T follicular helper cell (primary cell): ENCODE results near the gene DSE.

Experiments
- DNase-seq: peaks from one replicate; pipeline ENCODE4 v3.0.0-alpha.2; 2020; ENCODE audit warnings: low read depth

Gene DSE

DNA sequence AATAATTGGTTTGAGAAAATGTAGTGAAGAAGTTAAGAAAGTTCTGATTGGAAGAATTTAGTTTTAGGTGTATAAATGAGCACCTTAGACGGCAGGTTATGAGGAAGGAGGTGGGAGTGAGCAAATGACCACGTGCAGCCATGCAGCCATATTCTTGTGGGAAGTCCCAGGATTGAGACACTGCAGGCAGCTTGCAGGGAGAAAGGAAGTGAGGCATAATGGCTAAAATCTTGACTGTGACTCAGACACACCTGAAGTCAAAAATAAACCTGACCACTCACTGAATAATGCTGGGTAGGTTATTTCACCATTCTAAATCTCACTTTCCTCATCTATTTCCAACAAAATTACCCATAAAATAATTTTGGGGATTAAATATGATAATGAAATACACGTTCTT is 16.6 kb downstream of the DSE start:
- no peak for DNase-seq

DNA sequence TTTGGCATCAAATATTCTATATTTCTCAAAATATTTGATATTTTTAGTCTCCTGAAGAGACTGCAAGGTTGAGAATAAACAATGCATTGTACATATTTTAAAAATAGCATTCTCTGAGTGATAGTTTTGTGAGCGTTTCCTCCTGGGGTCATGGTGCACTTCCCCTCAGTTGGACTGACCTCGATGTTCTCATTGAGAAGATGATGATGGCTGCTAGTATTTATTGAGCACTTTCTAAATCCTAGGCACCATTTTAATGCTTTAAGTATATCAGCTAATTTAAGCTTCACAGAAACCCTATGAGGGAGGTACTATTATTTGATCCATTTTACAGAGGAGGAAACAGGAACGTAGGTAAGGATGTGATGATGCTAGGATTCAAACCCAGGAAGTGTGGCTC is 18.2 kb downstream of the DSE start:
- no peak for DNase-seq

- DNase-seq, result no peak
Measured at GRCh38 chr6:116389357-116389756, 18.6 kb downstream of the DSE start.

GRCh38 chr6:116390581-116390980 is 19.8 kb downstream of the DSE start:
- no peak for DNase-seq

GRCh38 chr6:116392132-116393013 is 21.6 kb downstream of the DSE start:
- DNase-seq, result no peak

GRCh38 chr6:116393430-116393829 is 22.7 kb downstream of the DSE start:
- DNase-seq, result no peak

GRCh38 chr6:116395647-116396046 is 24.9 kb downstream of the DSE start:
- no peak for DNase-seq

DNA sequence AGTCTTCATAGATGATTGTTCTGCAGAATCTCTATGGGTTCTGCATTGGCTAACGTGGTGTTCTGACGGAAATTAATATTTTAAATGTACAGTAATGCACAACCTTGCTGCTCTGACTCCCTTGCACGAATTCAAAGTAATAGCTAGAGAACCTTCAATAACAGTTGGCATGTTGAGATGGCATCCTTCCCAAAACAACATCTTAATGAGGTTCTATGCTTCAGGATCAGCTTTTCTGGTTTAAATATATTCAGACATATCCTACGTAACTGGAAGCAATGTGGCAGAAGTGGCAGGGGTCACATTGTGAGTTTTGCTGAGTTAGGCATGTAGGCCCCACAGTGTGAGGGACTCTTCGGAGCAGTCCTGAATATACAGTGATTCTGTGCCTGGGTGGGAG is 25.7 kb downstream of the DSE start:
- DNase-seq, result no peak

DNA sequence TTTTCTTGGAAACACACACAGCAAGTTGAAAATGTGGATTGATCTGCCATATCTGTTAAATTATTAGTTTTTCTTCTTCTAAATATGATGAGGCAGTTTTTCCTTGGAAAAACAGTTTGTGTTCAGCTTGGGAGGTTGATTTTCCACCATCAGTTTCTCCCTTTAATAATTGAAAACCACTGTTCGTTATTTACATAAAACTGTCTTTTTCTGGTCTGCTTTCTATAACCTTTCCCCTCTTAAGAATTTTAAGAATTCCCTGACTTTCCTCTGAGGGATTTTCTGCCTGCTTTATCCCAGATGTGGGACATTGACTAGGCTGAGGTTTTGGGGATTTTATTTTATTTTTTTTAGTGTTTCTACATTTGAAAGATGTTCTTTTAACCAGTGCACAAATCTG is 27.2 kb downstream of the DSE start:
- DNase-seq, result no peak

DNA sequence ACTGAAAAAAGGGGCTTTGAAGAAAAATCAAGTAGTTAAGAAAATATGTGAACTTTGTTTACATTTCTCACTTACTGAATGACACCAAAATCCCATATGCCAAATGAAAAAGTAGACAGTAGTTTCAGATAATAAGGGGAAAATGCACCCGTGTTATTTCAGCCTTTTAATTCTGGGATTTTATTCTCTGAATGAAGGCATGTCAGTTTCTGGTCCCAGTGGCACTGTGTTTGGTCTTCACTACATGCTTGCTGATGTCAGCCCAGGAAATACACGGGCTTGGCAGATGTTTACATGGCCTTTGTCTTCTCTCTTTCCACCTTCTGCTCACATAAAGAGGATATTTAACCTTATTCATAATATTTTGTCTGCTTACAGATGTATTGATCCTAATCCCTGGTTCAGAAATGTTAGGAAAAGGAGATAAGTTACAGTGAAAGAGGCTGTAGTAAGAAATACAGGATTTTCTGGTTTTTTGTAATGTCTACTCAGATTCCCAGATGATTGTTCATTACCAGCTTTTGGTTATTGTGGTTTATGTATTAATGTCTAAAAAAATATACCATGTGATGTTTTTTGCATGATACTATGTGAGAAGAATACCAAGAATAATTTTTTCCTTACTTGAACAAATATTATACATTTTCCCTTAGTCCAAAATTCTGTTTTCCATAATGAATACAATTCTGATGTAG is 27.7 kb downstream of the DSE start:
- DNase-seq, result no peak

DNA sequence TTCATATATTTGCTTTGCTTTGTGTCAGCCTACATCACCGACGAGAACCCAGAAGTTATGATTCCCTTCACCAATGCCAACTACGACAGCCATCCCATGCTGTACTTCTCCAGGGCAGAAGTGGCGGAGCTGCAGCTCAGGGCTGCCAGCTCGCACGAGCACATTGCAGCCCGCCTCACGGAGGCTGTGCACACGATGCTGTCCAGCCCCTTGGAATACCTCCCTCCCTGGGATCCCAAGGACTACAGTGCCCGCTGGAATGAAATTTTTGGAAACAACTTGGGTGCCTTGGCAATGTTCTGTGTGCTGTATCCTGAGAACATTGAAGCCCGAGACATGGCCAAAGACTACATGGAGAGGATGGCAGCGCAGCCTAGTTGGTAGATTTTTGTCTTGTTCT is 28.5 kb downstream of the DSE start:
- no peak for DNase-seq

DNA sequence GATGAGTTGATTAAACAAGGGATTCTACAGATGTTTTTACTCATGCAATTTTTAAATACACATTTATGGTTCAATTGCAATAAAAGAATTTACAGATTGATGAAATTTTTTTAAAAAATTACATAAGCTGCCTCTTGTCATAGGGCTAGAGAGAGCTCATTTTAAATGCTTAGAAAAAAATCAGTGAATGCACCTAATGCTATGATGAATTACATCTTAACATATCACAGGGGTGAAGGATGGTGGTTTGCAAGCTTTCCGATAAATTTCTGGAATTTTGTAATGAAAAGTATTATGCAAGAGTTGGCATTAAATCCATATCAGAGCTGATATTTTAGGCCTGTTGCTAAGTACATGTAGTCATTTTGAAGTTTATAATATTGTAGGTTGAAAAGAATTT is 29.6 kb downstream of the DSE start:
- no peak for DNase-seq

DNA sequence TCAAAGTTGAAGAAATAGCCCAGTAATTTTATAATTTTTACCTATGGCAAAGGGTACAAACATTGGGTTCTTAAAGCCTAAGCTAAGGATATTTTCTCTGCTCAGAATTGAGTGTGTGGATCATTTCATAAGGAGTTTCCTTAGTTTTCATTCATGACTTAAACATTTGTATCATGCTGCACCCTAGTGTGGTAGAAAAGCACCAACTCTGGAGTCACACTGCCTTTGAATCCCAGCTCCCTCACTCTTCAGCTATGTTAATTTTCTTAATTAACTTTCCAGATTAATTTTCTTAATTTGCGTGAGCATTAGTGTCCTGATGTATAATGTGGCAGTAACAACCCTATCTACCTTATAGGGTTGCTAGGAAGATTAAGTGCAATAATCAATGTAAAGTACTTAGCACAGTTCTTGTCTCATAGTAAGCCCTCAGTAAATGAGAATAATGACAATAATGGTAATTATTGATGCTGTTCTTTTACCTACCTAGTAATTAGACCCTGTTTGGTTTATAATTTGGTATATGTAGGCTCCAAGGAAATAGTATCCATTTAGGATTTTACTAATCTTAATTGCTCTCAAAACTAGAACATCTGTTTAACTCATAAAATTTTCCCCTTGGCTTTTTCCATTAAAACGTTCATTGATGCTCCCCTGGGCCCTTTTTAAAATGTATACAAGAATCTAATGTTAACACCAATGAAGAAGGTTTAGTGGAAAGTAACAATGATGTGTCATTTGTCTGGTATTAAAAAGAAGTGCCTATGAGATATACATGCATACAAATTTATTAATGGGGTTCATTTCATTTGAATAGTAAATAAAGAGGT is 31.6 kb downstream of the DSE start:
- no peak for DNase-seq

GRCh38 chr6:116403205-116403604 is 32.5 kb downstream of the DSE start:
- no peak for DNase-seq

DNA sequence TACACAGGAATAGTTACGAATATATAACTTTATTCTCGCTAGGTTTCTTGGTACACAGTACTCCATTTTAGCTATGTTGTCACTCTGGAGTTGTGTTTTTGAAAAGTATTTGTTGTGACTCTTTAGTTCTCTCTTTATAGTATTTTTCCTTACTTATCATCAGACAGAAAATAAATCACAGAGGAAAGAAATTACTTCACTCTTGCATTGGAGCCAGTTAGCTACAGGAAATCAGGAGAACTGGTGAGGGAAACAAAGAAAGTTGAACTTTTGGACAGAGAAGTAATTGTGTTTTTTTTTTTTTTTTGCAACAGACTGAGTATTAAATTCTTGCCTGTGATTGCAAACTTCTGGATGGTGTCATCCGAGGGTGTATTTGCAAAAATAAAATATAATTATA is 33.9 kb downstream of the DSE start:
- DNase-seq, result no peak

GRCh38 chr6:116405138-116405537 is 34.4 kb downstream of the DSE start:
- no peak for DNase-seq

DNA sequence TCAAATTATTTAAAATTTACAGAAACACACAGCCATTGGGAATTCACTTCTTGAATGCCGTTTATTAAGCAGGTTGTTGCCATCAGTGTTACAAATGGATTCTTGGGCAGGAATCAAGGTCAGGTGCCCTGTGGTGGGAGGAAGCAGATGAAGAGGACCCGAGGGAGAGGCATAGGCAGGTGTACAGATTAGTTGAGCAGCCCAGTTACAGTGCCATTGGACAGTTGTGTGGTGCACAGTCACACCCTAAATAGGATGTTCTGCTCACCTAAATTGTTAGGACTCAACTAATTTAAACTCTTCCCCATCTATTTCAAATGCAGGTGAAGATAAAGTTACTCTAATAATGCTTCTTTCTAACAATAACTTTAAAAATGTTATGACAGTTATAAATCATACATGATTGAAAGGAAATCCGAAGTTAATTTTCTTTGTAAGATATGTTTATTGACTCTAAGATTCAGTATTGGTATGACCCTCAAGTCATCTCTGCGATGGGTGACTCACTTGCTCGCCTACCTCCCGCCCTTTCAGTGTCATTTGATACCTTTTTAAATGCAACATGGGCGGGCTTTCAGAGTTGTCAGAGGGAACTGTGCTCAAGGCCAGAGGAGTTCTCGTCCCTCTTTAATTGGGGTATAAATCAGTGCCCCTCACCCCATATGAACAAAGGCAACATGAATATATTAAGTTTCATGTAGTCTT is 35.1 kb downstream of the DSE start:
- no peak for DNase-seq

DNA sequence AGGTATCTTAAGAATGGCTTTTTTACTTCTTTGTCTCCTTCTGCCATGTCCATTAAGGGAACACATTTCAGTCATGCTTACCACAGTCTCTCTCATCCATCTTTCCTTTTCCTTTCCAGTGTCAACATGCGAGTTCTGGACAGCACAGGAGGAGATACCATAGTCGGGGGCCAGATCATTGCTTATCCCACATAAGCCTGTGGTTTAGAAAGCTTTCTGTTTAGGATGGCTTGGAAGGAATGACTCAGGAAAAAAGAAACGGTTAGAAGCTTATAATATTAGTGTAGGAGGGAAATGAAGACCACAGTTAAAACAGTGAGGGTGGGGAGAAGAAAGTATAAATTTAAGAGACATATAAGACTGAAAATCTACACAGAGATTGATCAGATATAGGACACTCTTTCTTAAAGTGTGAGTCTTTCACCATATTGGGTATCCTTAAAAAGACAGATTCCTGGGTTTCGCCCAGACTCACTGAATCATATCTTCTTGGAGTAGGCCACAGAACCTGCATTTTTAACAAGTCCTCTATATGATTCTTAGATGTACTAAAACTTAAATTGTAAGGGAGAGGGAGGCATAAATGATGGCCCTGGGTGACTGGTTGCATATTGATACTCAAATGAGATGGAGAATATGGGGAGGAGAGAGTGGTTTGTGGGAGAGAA is 36.1 kb downstream of the DSE start:
- no peak for DNase-seq

GRCh38 chr6:116408491-116408890 is 37.7 kb downstream of the DSE start:
- no peak for DNase-seq

GRCh38 chr6:116409756-116410155 is 39.0 kb downstream of the DSE start:
- DNase-seq, result no peak

- DNase-seq, result no peak
Measured at GRCh38 chr6:116411284-116411623, 40.5 kb downstream of the DSE start.

GRCh38 chr6:116412270-116412669 is 41.5 kb downstream of the DSE start:
- no peak for DNase-seq
